ENCODE measurements around the gene IFI27L1.

Gene IFI27L1

GRCh38 chr14:94128216-94128839 lies 47.2 kb downstream of the IFI27L1 start:
- no peak overlapping the region for H3K27ac ChIP-seq (ENCODE audit: insufficient read depth, low read length, poor library complexity, severe bottlenecking)
- H3K9me3 ChIP-seq (ENCODE audit: control insufficient read depth, low read length) = no peaks in the 10 kb centered on the region
- no peak for DNase-seq
- no peaks in the 10 kb centered on the region for H3K27me3 ChIP-seq (replicated peaks; ENCODE audit: control insufficient read depth, insufficient read depth, low read length, poor library complexity, severe bottlenecking)
- H3K4me1 ChIP-seq (ENCODE audit: control insufficient read depth, insufficient read depth, low read length, poor library complexity, severe bottlenecking) = no peaks in the 10 kb centered on the region
- no peaks in the 10 kb centered on the region for H3K36me3 ChIP-seq (ENCODE audit: control insufficient read depth, insufficient read depth, low read length)
- H3K4me3 ChIP-seq (ENCODE audit: insufficient read depth, low read depth, low read length, poor library complexity, severe bottlenecking) = no peak overlapping the region

GRCh38 chr14:94129111-94129757 lies 48.1 kb downstream of the IFI27L1 start, which contains the start of gene IFI27L2:
TSS of gene IFI27L2 (minus strand) at chr14:94129604. CDS start at chr14:94129564, 40 bp downstream.
- Histone ChIP-seq H3K27ac (ENCODE audit: insufficient read depth, low read length, poor library complexity, severe bottlenecking) (peak within 1 kb of the TSS; percentile 55), H3K27me3 (replicated peaks; ENCODE audit: control insufficient read depth, insufficient read depth, low read length, poor library complexity, severe bottlenecking) (no peaks in the 10 kb centered on the region), H3K9me3 (ENCODE audit: control insufficient read depth, low read length) (no peaks in the 10 kb centered on the region), H3K4me1 (ENCODE audit: control insufficient read depth, insufficient read depth, low read length, poor library complexity, severe bottlenecking) (no peaks in the 10 kb centered on the region), H3K36me3 (ENCODE audit: control insufficient read depth, insufficient read depth, low read length) (no peaks in the 10 kb centered on the region), H3K4me3 (ENCODE audit: insufficient read depth, low read depth, low read length, poor library complexity, severe bottlenecking) (peak within 1 kb of the TSS; percentile 54)
- peak; percentile 40 to 66 (median 58) for DNase-seq

GRCh38 chr14:94129758-94130414 lies 48.8 kb downstream of the IFI27L1 start:
- Histone ChIP-seq H3K4me1 (ENCODE audit: control insufficient read depth, insufficient read depth, low read length, poor library complexity, severe bottlenecking) (no peaks in the 10 kb centered on the region), H3K27ac (ENCODE audit: insufficient read depth, low read length, poor library complexity, severe bottlenecking) (peak overlapping the region; percentile 55), H3K9me3 (ENCODE audit: control insufficient read depth, low read length) (no peaks in the 10 kb centered on the region), H3K27me3 (replicated peaks; ENCODE audit: control insufficient read depth, insufficient read depth, low read length, poor library complexity, severe bottlenecking) (no peaks in the 10 kb centered on the region), H3K4me3 (ENCODE audit: insufficient read depth, low read depth, low read length, poor library complexity, severe bottlenecking) (peak overlapping the region; percentile 54), H3K36me3 (ENCODE audit: control insufficient read depth, insufficient read depth, low read length) (no peaks in the 10 kb centered on the region)
- DNase-seq = peak in 2 of 3 donors; percentile 5 to 10

- no peaks in the 10 kb centered on the region for H3K36me3 ChIP-seq (ENCODE audit: control insufficient read depth, insufficient read depth, low read length)
- H3K4me1 ChIP-seq (ENCODE audit: control insufficient read depth, insufficient read depth, low read length, poor library complexity, severe bottlenecking) = no peaks in the 10 kb centered on the region
- no peak overlapping the region for H3K27ac ChIP-seq (ENCODE audit: insufficient read depth, low read length, poor library complexity, severe bottlenecking)
- no peak overlapping the region for H3K4me3 ChIP-seq (ENCODE audit: insufficient read depth, low read depth, low read length, poor library complexity, severe bottlenecking)
- peak; percentile 11 to 48 (median 18) for DNase-seq
- H3K27me3 ChIP-seq (replicated peaks; ENCODE audit: control insufficient read depth, insufficient read depth, low read length, poor library complexity, severe bottlenecking) = no peaks in the 10 kb centered on the region
- no peaks in the 10 kb centered on the region for H3K9me3 ChIP-seq (ENCODE audit: control insufficient read depth, low read length)
These were observed 51.3 kb downstream of the IFI27L1 start for GRCh38 chr14:94132285-94132887.

GRCh38 chr14:94135476-94135875 lies 54.4 kb downstream of the IFI27L1 start:
- no peak for DNase-seq
- Histone ChIP-seq H3K27me3 (replicated peaks; ENCODE audit: control insufficient read depth, insufficient read depth, low read length, poor library complexity, severe bottlenecking) (no peaks in the 10 kb centered on the region), H3K9me3 (ENCODE audit: control insufficient read depth, low read length) (no peaks in the 10 kb centered on the region), H3K27ac (ENCODE audit: insufficient read depth, low read length, poor library complexity, severe bottlenecking) (no peak overlapping the region), H3K4me3 (ENCODE audit: insufficient read depth, low read depth, low read length, poor library complexity, severe bottlenecking) (no peak overlapping the region), H3K4me1 (ENCODE audit: control insufficient read depth, insufficient read depth, low read length, poor library complexity, severe bottlenecking) (no peaks in the 10 kb centered on the region), H3K36me3 (ENCODE audit: control insufficient read depth, insufficient read depth, low read length) (no peaks in the 10 kb centered on the region)

- no peaks in the 10 kb centered on the region for H3K27me3 ChIP-seq (replicated peaks; ENCODE audit: control insufficient read depth, insufficient read depth, low read length, poor library complexity, severe bottlenecking)
- H3K4me1 ChIP-seq (ENCODE audit: control insufficient read depth, insufficient read depth, low read length, poor library complexity, severe bottlenecking) = no peaks in the 10 kb centered on the region
- DNase-seq = peak; percentile 62 to 74 (median 66)
- no peaks in the 10 kb centered on the region for H3K36me3 ChIP-seq (ENCODE audit: control insufficient read depth, insufficient read depth, low read length)
- H3K4me3 ChIP-seq (ENCODE audit: insufficient read depth, low read depth, low read length, poor library complexity, severe bottlenecking) = no peak overlapping the region
- no peak overlapping the region for H3K27ac ChIP-seq (ENCODE audit: insufficient read depth, low read length, poor library complexity, severe bottlenecking)
- no peaks in the 10 kb centered on the region for H3K9me3 ChIP-seq (ENCODE audit: control insufficient read depth, low read length)
These were observed 55.6 kb downstream of the IFI27L1 start for GRCh38 chr14:94136575-94137331.

GRCh38 chr14:94138251-94138650 lies 57.1 kb downstream of the IFI27L1 start:
- H3K4me1 ChIP-seq (ENCODE audit: control insufficient read depth, insufficient read depth, low read length, poor library complexity, severe bottlenecking) = no peaks in the 10 kb centered on the region
- no peaks in the 10 kb centered on the region for H3K27me3 ChIP-seq (replicated peaks; ENCODE audit: control insufficient read depth, insufficient read depth, low read length, poor library complexity, severe bottlenecking)
- no peaks in the 10 kb centered on the region for H3K36me3 ChIP-seq (ENCODE audit: control insufficient read depth, insufficient read depth, low read length)
- no peak for DNase-seq
- no peaks in the 10 kb centered on the region for H3K9me3 ChIP-seq (ENCODE audit: control insufficient read depth, low read length)
- H3K27ac ChIP-seq (ENCODE audit: insufficient read depth, low read length, poor library complexity, severe bottlenecking) = no peak overlapping the region
- no peak overlapping the region for H3K4me3 ChIP-seq (ENCODE audit: insufficient read depth, low read depth, low read length, poor library complexity, severe bottlenecking)

- Histone ChIP-seq H3K9me3 (ENCODE audit: control insufficient read depth, low read length) (no peaks in the 10 kb centered on the region), H3K36me3 (ENCODE audit: control insufficient read depth, insufficient read depth, low read length) (no peaks in the 10 kb centered on the region), H3K4me3 (ENCODE audit: insufficient read depth, low read depth, low read length, poor library complexity, severe bottlenecking) (no peak overlapping the region), H3K27ac (ENCODE audit: insufficient read depth, low read length, poor library complexity, severe bottlenecking) (no peak overlapping the region), H3K27me3 (replicated peaks; ENCODE audit: control insufficient read depth, insufficient read depth, low read length, poor library complexity, severe bottlenecking) (no peaks in the 10 kb centered on the region), H3K4me1 (ENCODE audit: control insufficient read depth, insufficient read depth, low read length, poor library complexity, severe bottlenecking) (no peaks in the 10 kb centered on the region)
- DNase-seq = no peak
These were observed 57.9 kb downstream of the IFI27L1 start for GRCh38 chr14:94139006-94139405.

GRCh38 chr14:94139421-94139820 lies 58.3 kb downstream of the IFI27L1 start:
- H3K27ac ChIP-seq (ENCODE audit: insufficient read depth, low read length, poor library complexity, severe bottlenecking) = no peak overlapping the region
- no peaks in the 10 kb centered on the region for H3K27me3 ChIP-seq (replicated peaks; ENCODE audit: control insufficient read depth, insufficient read depth, low read length, poor library complexity, severe bottlenecking)
- no peaks in the 10 kb centered on the region for H3K4me1 ChIP-seq (ENCODE audit: control insufficient read depth, insufficient read depth, low read length, poor library complexity, severe bottlenecking)
- H3K9me3 ChIP-seq (ENCODE audit: control insufficient read depth, low read length) = no peaks in the 10 kb centered on the region
- H3K4me3 ChIP-seq (ENCODE audit: insufficient read depth, low read depth, low read length, poor library complexity, severe bottlenecking) = no peak overlapping the region
- no peaks in the 10 kb centered on the region for H3K36me3 ChIP-seq (ENCODE audit: control insufficient read depth, insufficient read depth, low read length)
- DNase-seq = no peak
